ENCODE data around the gene MT2A. TPM values are rescaled to one million over a fixed set of nuclear protein-coding genes. Genes with fewer than 3 reads are reported as not detected.

The MT2A gene
- total RNA-seq, 6 experiments from 2014 or later = 946 to 4,033 (median 2,228) TPM

DNA sequence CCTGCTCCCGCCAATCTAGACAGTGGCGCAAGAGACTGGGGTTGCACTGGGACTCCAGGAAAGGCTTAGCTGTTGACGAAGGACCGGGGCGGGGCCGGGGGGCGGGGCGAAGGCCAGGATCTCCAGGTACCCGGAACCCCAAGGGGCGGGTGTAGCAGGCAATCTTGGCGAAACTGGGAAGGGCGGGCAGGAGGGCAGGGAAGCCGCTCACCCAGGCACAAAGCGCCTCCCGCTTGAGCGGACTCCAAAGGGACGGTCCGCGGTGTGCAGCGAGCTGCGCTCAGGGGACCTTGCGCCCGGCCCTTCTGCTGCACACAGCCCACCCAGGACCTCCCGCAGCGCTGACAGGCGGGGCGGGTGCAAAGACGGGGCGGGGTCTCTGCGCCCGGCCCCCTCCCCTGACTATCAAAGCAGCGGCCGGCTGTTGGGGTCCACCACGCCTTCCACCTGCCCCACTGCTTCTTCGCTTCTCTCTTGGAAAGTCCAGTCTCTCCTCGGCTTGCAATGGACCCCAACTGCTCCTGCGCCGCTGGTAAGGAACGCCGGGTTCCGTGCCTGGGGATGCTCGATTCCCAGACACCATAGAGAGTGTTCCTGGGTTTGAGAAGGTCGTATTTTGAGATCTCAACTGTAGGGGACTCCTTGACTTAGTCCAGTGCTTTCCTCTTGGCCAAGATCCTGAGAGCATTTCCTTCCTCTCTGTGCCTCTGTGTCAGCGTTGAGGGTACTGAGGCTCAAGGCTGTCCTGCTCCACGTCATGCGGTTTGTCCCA lies 49.4 kb downstream of the MT2A start, which contains the start of gene MT1F:
Gene MT1F (plus strand): TSS at position 405 of the 772 bp plus-strand sequence. CDS start 100 bp downstream, at position 505.
- 2% methylated on average over 19 of the region's 46 CpGs for WGBS (ENCODE audit: insufficient coverage, low coverage, low lambda C conversion rate, missing lambda C conversion rate)
- ATAC-seq (peak; percentile 86 to 93 (median 90)), DNase-seq (peak; percentile 92 to 99 (median 98))
- Histone ChIP-seq H3K36me3 (peaks cover 0 to 13% (median 0%) of the 10 kb centered on the region in 4 donors), H3K27me3 (no peaks in the 10 kb centered on the region), H3K27ac (peak within 1 kb of the TSS; percentile 63 to 91 (median 67)), H3K4me3 (peak within 1 kb of the TSS; percentile 58 to 78 (median 61)), H3K4me1 (peaks cover 0 to 8% (median 1%) of the 10 kb centered on the region in 4 donors), H3K9me3 (no peaks in the 10 kb centered on the region)
- peak; percentile 64 for TF ChIP-seq POLR2A (IDR thresholded peaks at IDR 0.05)
- TF ChIP-seq, protein P1, sequence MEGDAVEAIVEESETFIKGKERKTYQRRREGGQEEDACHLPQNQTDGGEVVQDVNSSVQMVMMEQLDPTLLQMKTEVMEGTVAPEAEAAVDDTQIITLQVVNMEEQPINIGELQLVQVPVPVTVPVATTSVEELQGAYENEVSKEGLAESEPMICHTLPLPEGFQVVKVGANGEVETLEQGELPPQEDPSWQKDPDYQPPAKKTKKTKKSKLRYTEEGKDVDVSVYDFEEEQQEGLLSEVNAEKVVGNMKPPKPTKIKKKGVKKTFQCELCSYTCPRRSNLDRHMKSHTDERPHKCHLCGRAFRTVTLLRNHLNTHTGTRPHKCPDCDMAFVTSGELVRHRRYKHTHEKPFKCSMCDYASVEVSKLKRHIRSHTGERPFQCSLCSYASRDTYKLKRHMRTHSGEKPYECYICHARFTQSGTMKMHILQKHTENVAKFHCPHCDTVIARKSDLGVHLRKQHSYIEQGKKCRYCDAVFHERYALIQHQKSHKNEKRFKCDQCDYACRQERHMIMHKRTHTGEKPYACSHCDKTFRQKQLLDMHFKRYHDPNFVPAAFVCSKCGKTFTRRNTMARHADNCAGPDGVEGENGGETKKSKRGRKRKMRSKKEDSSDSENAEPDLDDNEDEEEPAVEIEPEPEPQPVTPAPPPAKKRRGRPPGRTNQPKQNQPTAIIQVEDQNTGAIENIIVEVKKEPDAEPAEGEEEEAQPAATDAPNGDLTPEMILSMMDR (IDR thresholded peaks at IDR 0.05) = no peak
- intact Hi-C loops (cut with DNase I) = no loop called here

DNA sequence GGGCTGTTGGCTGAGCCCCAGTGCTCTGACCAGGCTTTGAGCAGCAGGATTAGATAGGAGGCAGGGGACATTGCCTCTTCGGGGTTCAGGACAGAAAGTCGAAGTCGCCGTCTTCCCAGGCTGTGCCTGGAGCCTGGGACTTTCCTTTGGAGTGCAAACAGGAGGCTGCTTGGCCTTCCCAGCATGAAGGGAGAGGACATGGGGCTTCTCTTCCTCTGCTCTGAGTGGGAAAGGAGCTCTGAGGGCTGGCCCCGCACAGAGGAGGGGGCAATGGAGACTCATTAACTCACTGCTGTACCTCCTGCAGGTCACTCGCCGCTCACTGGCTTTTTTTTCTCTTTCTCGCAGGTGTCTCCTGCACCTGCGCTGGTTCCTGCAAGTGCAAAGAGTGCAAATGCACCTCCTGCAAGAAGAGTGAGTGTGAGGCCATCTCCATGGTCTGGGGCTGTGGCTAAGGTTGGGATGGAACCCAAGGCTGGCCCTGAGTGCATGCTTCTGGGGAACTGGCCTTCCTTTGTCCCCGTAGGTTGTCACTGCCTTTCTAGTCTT lies 50.0 kb downstream of the MT2A start:
- peaks cover 0 to 13% (median 0%) of the 10 kb centered on the region in 4 donors for H3K36me3 ChIP-seq
- intact Hi-C loops (cut with DNase I) = no loop called here
- H3K4me1 ChIP-seq = peaks cover 0 to 8% (median 1%) of the 10 kb centered on the region in 4 donors
- WGBS (ENCODE audit: insufficient coverage, low coverage, low lambda C conversion rate, missing lambda C conversion rate) = 56% methylated on average over 6 of the region's 10 CpGs
- H3K27ac ChIP-seq = peak overlapping the region; percentile 63 to 91 (median 67)
- peak overlapping the region; percentile 58 to 78 (median 61) for H3K4me3 ChIP-seq
- no peaks in the 10 kb centered on the region for H3K27me3 ChIP-seq
- DNase-seq (peak in 2 of 3 donors; percentile 65 to 79), ATAC-seq (peak in 1 of 4 donors; percentile 0)
- no peaks in the 10 kb centered on the region for H3K9me3 ChIP-seq
- TF ChIP-seq, protein P1 (IDR thresholded peaks at IDR 0.05) = no peak
- TF ChIP-seq POLR2A (IDR thresholded peaks at IDR 0.05) = no peak

Other genes starting within 250 kb of the MT2A start
- gene AMFR, start 183.0 kb upstream of the MT2A start, total RNA-seq = 100 to 1,000 TPM in 4 of 6 experiments, 10 to 100 TPM in 2; 92.2 to 189 (median 137) TPM
- gene NUDT21, start 157.3 kb upstream of the MT2A start, total RNA-seq = 10 to 100 TPM; 26.2 to 35.8 (median 30.3) TPM
- gene OGFOD1, start 157.0 kb upstream of the MT2A start, total RNA-seq = 10 to 100 TPM; 12.2 to 32.0 (median 17.4) TPM
- gene BBS2, start 88.6 kb upstream of the MT2A start, total RNA-seq = 10 to 100 TPM in 4 of 6 experiments, 1 to 10 TPM in 2; 5.6 to 18.4 (median 10.5) TPM
- not detected for gene MT4, start 43.5 kb upstream of the MT2A start, total RNA-seq
- gene MT3, start 19.1 kb upstream of the MT2A start, total RNA-seq = under 1 TPM in 1 of 6 experiments, not detected in 5; 0.62 TPM
- gene MT1E, start 17.2 kb downstream of the MT2A start, total RNA-seq = 1,000 to 10,000 TPM in 2 of 6 experiments, 100 to 1,000 TPM in 4; 403 to 1,748 (median 691) TPM
- 100 to 1,000 TPM in 3 of 6 experiments, 10 to 100 TPM in 2, 1 to 10 TPM in 1; 8.6 to 569 (median 84.5) TPM for gene MT1M, start 24.1 kb downstream of the MT2A start, total RNA-seq
- 100 to 1,000 TPM in 3 of 6 experiments, 10 to 100 TPM in 3; 34.9 to 161 (median 110) TPM for gene MT1A, start 30.1 kb downstream of the MT2A start, total RNA-seq
- gene MT1B, start 43.3 kb downstream of the MT2A start, total RNA-seq = 1 to 10 TPM in 3 of 6 experiments, not detected in 3; 1.6 to 7.7 (median 2.2) TPM
- gene MT1F, start 49.4 kb downstream of the MT2A start, total RNA-seq = 100 to 1,000 TPM in 4 of 6 experiments, 10 to 100 TPM in 2; 10.1 to 934 (median 197) TPM
- gene MT1G, start 59.5 kb downstream of the MT2A start, total RNA-seq = 1,000 to 10,000 TPM in 4 of 6 experiments, 100 to 1,000 TPM in 2; 490 to 8,056 (median 1,365) TPM
- gene MT1H, start 61.2 kb downstream of the MT2A start, total RNA-seq = 1,000 to 10,000 TPM in 2 of 6 experiments, 100 to 1,000 TPM in 2, under 1 TPM in 1, not detected in 1; 0.74 to 1,258 (median 358) TPM
- gene MT1X, start 73.9 kb downstream of the MT2A start, total RNA-seq = 1,000 to 10,000 TPM in 4 of 6 experiments, 100 to 1,000 TPM in 2; 808 to 2,440 (median 1,620) TPM
- gene NUP93, start 121.5 kb downstream of the MT2A start, total RNA-seq = 10 to 100 TPM in 4 of 6 experiments, 1 to 10 TPM in 2; 8.3 to 17.0 (median 12.8) TPM